Endothelial cell of umbilical vein (primary cell): Measurements from ENCODE around the gene FCN2.

Source experiments
- EZH2 ChIP-seq: IDR thresholded peaks from 2 replicates; pipeline ENCODE4 v1.6.1; 2012; ENCODE audit warnings: borderline replicate concordance, low read depth, mild to moderate bottlenecking, moderate library complexity, low read length, inconsistent platforms; ENCODE audit not compliant: severe bottlenecking
- POLR2A ChIP-seq: IDR thresholded peaks from 2 replicates; pipeline ENCODE4 v1.6.1; 2012; ENCODE audit warnings: low read depth, mild to moderate bottlenecking, control low read depth, low read length
- POLR2AphosphoS5 ChIP-seq: IDR thresholded peaks from 2 replicates; pipeline ENCODE4 v1.6.1; 2012; ENCODE audit warnings: low read depth, mild to moderate bottlenecking, control low read depth, low read length, moderate library complexity; ENCODE audit not compliant: insufficient read depth
- TF ChIP-seq, protein P1 (sequence below), 2 donors: IDR thresholded peaks; 1 replicate in 1 of 2; 2 replicates in 1 of 2; pipeline ENCODE4 v1.5.1; 2011; ENCODE audit warnings: low read length in 2 of 2, mild to moderate bottlenecking in 2 of 2, moderate library complexity in 2 of 2, control low read depth in 1 of 2, inconsistent platforms in 1 of 2, low read depth in 1 of 2; ENCODE audit not compliant: insufficient read depth in 1 of 2; ENCODE audit errors: extremely low read depth in 1 of 2

DNA sequence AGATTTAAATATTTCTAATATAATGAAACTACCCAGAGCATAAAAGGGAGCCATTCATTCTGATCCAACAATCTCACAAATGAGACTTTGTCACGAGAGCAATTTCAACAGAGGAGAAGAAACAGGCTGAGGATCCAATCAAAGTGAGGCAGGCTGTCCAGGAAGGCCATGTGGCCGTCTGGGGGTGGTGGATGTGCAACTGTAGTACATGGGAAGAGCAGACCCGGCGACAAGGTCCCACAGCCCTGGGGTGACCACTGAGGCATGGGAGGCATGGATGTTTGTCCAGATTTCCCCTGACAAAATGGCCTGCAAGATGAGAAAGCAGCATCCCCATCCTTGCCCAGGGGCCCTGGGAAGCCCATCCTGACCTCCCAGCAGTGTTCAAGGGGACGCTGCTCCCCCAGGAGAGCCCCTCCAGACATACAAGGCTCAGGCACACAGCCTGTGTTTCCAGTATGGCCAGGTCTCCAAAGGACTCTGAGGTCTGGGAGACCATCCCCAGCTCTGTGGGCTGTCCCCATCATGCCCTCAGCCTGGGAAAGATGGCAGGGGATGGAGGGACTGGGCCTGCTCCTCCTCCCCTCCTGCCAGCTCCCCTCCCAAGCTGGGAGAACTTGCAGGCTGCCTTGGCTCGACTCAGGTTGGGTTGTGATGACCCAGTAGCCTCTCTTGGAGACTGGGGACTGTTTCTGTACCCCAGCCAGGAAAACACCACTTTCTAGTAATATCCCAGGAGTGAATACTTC, 27.5 kb upstream of the FCN2 start:
- TF ChIP-seq POLR2A (no peak), POLR2AphosphoS5 (no peak), EZH2 (no peak)
- TF ChIP-seq, protein P1, sequence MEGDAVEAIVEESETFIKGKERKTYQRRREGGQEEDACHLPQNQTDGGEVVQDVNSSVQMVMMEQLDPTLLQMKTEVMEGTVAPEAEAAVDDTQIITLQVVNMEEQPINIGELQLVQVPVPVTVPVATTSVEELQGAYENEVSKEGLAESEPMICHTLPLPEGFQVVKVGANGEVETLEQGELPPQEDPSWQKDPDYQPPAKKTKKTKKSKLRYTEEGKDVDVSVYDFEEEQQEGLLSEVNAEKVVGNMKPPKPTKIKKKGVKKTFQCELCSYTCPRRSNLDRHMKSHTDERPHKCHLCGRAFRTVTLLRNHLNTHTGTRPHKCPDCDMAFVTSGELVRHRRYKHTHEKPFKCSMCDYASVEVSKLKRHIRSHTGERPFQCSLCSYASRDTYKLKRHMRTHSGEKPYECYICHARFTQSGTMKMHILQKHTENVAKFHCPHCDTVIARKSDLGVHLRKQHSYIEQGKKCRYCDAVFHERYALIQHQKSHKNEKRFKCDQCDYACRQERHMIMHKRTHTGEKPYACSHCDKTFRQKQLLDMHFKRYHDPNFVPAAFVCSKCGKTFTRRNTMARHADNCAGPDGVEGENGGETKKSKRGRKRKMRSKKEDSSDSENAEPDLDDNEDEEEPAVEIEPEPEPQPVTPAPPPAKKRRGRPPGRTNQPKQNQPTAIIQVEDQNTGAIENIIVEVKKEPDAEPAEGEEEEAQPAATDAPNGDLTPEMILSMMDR (IDR thresholded peaks at IDR 0.05; ENCODE audit: extremely low read depth in 1 of 2, insufficient read depth in 1 of 2, low read depth in 1 of 2, low read length in 2 of 2) = no peak
